T-helper 9 cell (primary cell): ENCODE results near the gene PAM.
"Not testable (repeated sequence)": the region's sequence is repeated elsewhere in the genome, so short reads cannot be mapped to it uniquely, and the experiment has no call there.

Experiments used
- DNase-seq: peaks from one replicate; pipeline ENCODE4 v3.0.0-alpha.2; 2020

Gene PAM

GRCh38 chr5:102753889-102754766 lies 977 bp upstream of the PAM start:
- DNase-seq, result no peak

GRCh38 chr5:102755686-102756371 lies 724 bp downstream of the PAM start:
- peak; percentile 59 for DNase-seq

- DNase-seq, result no peak
Observed at GRCh38 chr5:102758576-102758975, 3.5 kb downstream of the PAM start.

- no peak for DNase-seq
Observed at GRCh38 chr5:102759289-102759688, 4.2 kb downstream of the PAM start.

GRCh38 chr5:102759700-102760099 lies 4.6 kb downstream of the PAM start:
- DNase-seq, result no peak

- no peak for DNase-seq
Observed at GRCh38 chr5:102760815-102761214, 5.7 kb downstream of the PAM start.

GRCh38 chr5:102762095-102762534 lies 7.0 kb downstream of the PAM start:
- DNase-seq, result no peak

- DNase-seq, result no peak
Observed at GRCh38 chr5:102762562-102763227, 7.6 kb downstream of the PAM start.

- no peak for DNase-seq
Observed at GRCh38 chr5:102763734-102764133, 8.6 kb downstream of the PAM start.

GRCh38 chr5:102764381-102765004 lies 9.4 kb downstream of the PAM start:
- no peak for DNase-seq

- no peak for DNase-seq
Observed at GRCh38 chr5:102765350-102765749, 10.2 kb downstream of the PAM start.

GRCh38 chr5:102766295-102767090 lies 11.4 kb downstream of the PAM start:
- no peak for DNase-seq

GRCh38 chr5:102767862-102768261 lies 12.8 kb downstream of the PAM start:
- no peak for DNase-seq

- DNase-seq, result no peak
Observed at GRCh38 chr5:102770803-102771202, 15.7 kb downstream of the PAM start.

GRCh38 chr5:102771435-102771834 lies 16.3 kb downstream of the PAM start:
- no peak for DNase-seq

GRCh38 chr5:102772273-102772672 lies 17.2 kb downstream of the PAM start:
- no peak for DNase-seq

- no peak for DNase-seq
Observed at GRCh38 chr5:102773133-102773532, 18.0 kb downstream of the PAM start.

- DNase-seq, result not testable (repeated sequence)
Observed at GRCh38 chr5:102775756-102776155, 20.7 kb downstream of the PAM start.

- DNase-seq, result no peak
Observed at GRCh38 chr5:102777099-102777498, 22.0 kb downstream of the PAM start.

GRCh38 chr5:102778478-102778877 lies 23.4 kb downstream of the PAM start:
- no peak for DNase-seq

- no peak for DNase-seq
Observed at GRCh38 chr5:102781359-102781758, 26.3 kb downstream of the PAM start.

GRCh38 chr5:102781786-102782185 lies 26.7 kb downstream of the PAM start:
- no peak for DNase-seq
